ENCODE measurements around the gene BCL7C. TPM values are rescaled to one million over a fixed set of nuclear protein-coding genes. Genes with fewer than 3 reads are reported as not detected.
A peak's percentile ranks its signal among the peaks of the same experiment; 100 is the strongest.

Gene BCL7C
- total and polyA plus RNA-seq, 3 donors from 2014 or later, result 40.2 to 57.4 (median 49.6) TPM

DNA sequence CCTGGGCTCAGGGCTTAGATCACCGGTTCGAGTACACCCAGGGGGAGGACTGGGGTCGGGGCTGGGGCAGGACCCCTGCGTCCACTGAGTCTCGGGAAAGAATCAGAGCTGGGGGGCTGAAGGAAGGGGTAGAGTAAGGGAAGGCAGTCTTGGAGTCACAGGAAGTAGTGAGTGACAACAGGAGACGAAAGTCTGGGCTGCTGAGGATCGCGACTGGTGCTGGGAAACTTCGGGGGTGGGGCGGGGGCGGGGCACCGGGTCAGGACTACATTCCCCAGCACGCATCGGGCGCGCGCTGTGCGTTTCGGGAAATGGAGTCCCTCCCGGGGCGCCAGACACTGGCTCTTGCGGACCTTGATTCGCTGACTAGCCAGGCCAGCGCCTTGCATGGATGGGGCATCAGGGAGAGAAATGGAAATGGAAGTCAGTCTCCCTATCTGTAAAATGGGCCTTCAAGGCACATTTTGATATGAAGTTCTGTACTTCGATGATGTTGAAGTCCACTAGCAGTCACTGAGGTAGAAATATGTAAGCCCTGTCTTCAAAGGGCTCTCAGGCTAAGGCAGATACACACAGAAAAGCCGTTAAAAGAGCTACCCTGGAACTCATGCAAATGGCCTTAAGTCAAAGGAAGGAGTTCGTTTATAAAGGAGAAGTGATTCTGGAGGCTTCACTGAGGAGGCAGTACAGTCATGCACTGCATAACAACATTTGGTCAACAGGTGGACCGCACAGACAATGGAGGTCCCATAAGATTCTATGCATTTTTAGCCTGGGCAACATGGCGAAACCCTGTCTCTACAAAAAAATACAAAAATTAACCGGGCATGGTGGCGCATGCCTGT is 3.2 kb upstream of the BCL7C start:
- no peaks in the 10 kb centered on the region for H3K27me3 ChIP-seq
- peak overlapping the region; percentile 56 to 70 for H3K4me3 ChIP-seq
- WGBS, 2 donors, result 13 to 14% methylated on average over 24 to 31 of the region's 31 CpGs
- H3K36me3 ChIP-seq (ENCODE audit: low read depth, missing control alignments), result no peaks in the 10 kb centered on the region
- TF ChIP-seq POLR2A (IDR thresholded peaks at IDR 0.05), result no peak
- TF ChIP-seq, protein P1, sequence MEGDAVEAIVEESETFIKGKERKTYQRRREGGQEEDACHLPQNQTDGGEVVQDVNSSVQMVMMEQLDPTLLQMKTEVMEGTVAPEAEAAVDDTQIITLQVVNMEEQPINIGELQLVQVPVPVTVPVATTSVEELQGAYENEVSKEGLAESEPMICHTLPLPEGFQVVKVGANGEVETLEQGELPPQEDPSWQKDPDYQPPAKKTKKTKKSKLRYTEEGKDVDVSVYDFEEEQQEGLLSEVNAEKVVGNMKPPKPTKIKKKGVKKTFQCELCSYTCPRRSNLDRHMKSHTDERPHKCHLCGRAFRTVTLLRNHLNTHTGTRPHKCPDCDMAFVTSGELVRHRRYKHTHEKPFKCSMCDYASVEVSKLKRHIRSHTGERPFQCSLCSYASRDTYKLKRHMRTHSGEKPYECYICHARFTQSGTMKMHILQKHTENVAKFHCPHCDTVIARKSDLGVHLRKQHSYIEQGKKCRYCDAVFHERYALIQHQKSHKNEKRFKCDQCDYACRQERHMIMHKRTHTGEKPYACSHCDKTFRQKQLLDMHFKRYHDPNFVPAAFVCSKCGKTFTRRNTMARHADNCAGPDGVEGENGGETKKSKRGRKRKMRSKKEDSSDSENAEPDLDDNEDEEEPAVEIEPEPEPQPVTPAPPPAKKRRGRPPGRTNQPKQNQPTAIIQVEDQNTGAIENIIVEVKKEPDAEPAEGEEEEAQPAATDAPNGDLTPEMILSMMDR (IDR thresholded peaks at IDR 0.05), result no peak
- intact Hi-C loops (cut with DNase I; ENCODE audit: low total_unique reads), result no loop called here
- peak; percentile 93 for DNase-seq
- H3K27ac ChIP-seq, result peak overlapping the region; percentile 93 to 96
- H3K9me3 ChIP-seq, result no peaks in the 10 kb centered on the region
- H3K4me1 ChIP-seq, result peaks cover 36% of the 10 kb centered on the region

GRCh38 chr16:30896261-30896888 is 2.5 kb upstream of the BCL7C start, which contains the start of gene CTF1:
Gene CTF1, plus strand, starts transcription at chr16:30896614. Its CDS starts 30 bp downstream, at chr16:30896644.
- no peaks in the 10 kb centered on the region for H3K27me3 ChIP-seq
- H3K9me3 ChIP-seq, result no peaks in the 10 kb centered on the region
- TF ChIP-seq POLR2A (IDR thresholded peaks at IDR 0.05), result no peak
- TF ChIP-seq, protein P1 (IDR thresholded peaks at IDR 0.05), result no peak
- DNase-seq, result peak; percentile 82
- H3K27ac ChIP-seq, result peak within 1 kb of the TSS; percentile 93 to 96
- peaks cover 33% of the 10 kb centered on the region for H3K4me1 ChIP-seq
- intact Hi-C loops (cut with DNase I; ENCODE audit: low total_unique reads), result no loop called here
- WGBS, 2 donors, result 2 to 4% methylated on average over 28 to 31 of the region's 31 CpGs
- peak within 1 kb of the TSS; percentile 56 to 70 for H3K4me3 ChIP-seq
- no peaks in the 10 kb centered on the region for H3K36me3 ChIP-seq (ENCODE audit: low read depth, missing control alignments)

DNA sequence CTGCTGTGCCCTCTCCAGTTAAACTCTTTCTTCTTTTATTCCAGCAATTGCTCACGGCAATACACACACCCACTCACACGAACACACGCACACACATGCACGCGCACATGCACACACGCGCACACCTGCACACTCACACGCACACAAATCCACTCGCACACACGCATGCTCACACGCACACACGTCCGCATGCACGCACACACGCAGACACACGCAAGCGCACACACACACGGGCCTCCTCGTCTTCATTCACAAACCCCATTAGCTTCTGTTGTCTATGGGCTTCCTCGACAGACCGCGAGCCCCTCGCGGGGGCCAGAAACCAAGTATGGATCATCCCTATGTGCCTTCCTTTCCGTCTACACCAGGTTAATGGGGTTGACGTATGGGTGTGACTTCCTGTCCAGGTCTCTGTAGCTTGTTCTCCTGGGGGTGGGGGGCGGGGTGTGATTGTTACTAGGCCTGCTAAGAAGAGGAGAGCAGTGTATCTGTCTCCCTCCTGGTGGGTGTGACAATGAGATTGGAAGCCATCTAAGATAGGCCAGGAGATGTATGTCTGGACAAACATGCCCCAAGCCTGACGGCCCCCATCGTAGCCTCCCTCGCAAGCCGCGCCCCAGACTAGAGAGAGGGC is 1.9 kb upstream of the BCL7C start:
- intact Hi-C loops (cut with DNase I; ENCODE audit: low total_unique reads), result no loop called here
- H3K4me1 ChIP-seq, result peaks cover 28% of the 10 kb centered on the region
- DNase-seq, result no peak

GRCh38 chr16:30894540-30895368 is 877 bp upstream of the BCL7C start:
- no peak for DNase-seq
- no peaks in the 10 kb centered on the region for H3K27me3 ChIP-seq
- peak overlapping the region; percentile 63 to 89 for H3K27ac ChIP-seq
- 36 to 41% methylated on average over 16 of the region's 16 CpGs for WGBS, 2 donors
- peak overlapping the region; percentile 39 to 71 for H3K4me3 ChIP-seq
- H3K9me3 ChIP-seq, result no peaks in the 10 kb centered on the region
- no peaks in the 10 kb centered on the region for H3K36me3 ChIP-seq (ENCODE audit: low read depth, missing control alignments)
- intact Hi-C loops (cut with DNase I; ENCODE audit: low total_unique reads), result no loop called here
- TF ChIP-seq POLR2A (IDR thresholded peaks at IDR 0.05), result no peak
- TF ChIP-seq, protein P1 (IDR thresholded peaks at IDR 0.05), result no peak
- H3K4me1 ChIP-seq, result peaks cover 31% of the 10 kb centered on the region

More for the DNA sequence above, 1.9 kb upstream of the BCL7C start:
- no peaks in the 10 kb centered on the region for H3K9me3 ChIP-seq
- TF ChIP-seq POLR2A (IDR thresholded peaks at IDR 0.05), result no peak
- TF ChIP-seq, protein P1 (IDR thresholded peaks at IDR 0.05), result no peak
- H3K4me3 ChIP-seq, result peak overlapping the region; percentile 56 to 70
- 44 to 54% methylated on average over 27 to 32 of the region's 32 CpGs for WGBS, 2 donors
- H3K36me3 ChIP-seq (ENCODE audit: low read depth, missing control alignments), result no peaks in the 10 kb centered on the region
- peak overlapping the region; percentile 93 to 96 for H3K27ac ChIP-seq
- H3K27me3 ChIP-seq, result no peaks in the 10 kb centered on the region

All from testis (tissue), 3 donors.